Liver (tissue), 3 donors: ENCODE results near the gene C15orf39.

Source experiments
- CTCF ChIP-seq: fragments of 150-350 bp; IDR thresholded peaks from 2 replicates; pipeline ENCODE4 v1.5.1; 2017; ENCODE audit warnings: improper control_type of control experiment, low read depth, low read length; ENCODE audit not compliant: missing input control
- EGR1 ChIP-seq, 2 donors: IDR thresholded peaks; 2 replicates each; pipeline ENCODE4 v1.6.1; 2016 to 2018; ENCODE audit warnings: antibody characterized with exemption in 2 of 2, low read depth in 2 of 2
- FOXA1 ChIP-seq: IDR thresholded peaks from 2 replicates; pipeline ENCODE4 v1.6.1; 2016; ENCODE audit warnings: antibody characterized with exemption
- GABPA ChIP-seq, 2 donors: IDR thresholded peaks in 1 of 2; conservative IDR thresholded peaks in 1 of 2; 2 replicates each; pipeline ENCODE4 v1.6.1; 2016; ENCODE audit warnings: antibody characterized with exemption in 2 of 2, mild to moderate bottlenecking in 1 of 2, moderate library complexity in 1 of 2
- JUND ChIP-seq, 2 donors: IDR thresholded peaks; 2 replicates each; pipeline ENCODE4 v1.6.1; 2016; ENCODE audit warnings: antibody characterized with exemption in 2 of 2
- RAD21 ChIP-seq, 2 donors: IDR thresholded peaks; 2 replicates each; pipeline ENCODE4 v1.6.1; 2016; ENCODE audit warnings: antibody characterized with exemption in 2 of 2, mild to moderate bottlenecking in 2 of 2
- REST ChIP-seq: IDR thresholded peaks from 2 replicates; pipeline ENCODE4 v1.6.1; 2016; ENCODE audit warnings: antibody characterized with exemption, mild to moderate bottlenecking
- RXRA ChIP-seq, 2 donors: IDR thresholded peaks; 2 replicates each; pipeline ENCODE4 v1.6.1; 2017 to 2018; ENCODE audit warnings: antibody characterized with exemption in 2 of 2, mild to moderate bottlenecking in 1 of 2
- SP1 ChIP-seq: IDR thresholded peaks from 2 replicates; pipeline ENCODE4 v1.6.1; 2018; ENCODE audit warnings: antibody characterized with exemption, mild to moderate bottlenecking
- TAF1 ChIP-seq: conservative IDR thresholded peaks from 2 replicates; pipeline ENCODE4 v1.6.1; 2016; ENCODE audit warnings: antibody characterized with exemption, mild to moderate bottlenecking
- YY1 ChIP-seq: IDR thresholded peaks from 2 replicates; pipeline ENCODE4 v1.6.1; 2016; ENCODE audit warnings: antibody characterized with exemption, mild to moderate bottlenecking
- TF ChIP-seq, protein P1 (sequence below): IDR thresholded peaks from 2 replicates; pipeline ENCODE4 v1.6.1; 2016; ENCODE audit warnings: antibody characterized with exemption
- TF ChIP-seq, protein P2 (sequence below): IDR thresholded peaks from 2 replicates; pipeline ENCODE4 v1.6.1; 2016; ENCODE audit warnings: antibody characterized with exemption
- TF ChIP-seq, protein P3 (sequence below): IDR thresholded peaks from 2 replicates; pipeline ENCODE4 v1.6.1; 2016; ENCODE audit warnings: antibody characterized with exemption
- donor health status: healthy.
- donor health status: healthy.

DNA sequence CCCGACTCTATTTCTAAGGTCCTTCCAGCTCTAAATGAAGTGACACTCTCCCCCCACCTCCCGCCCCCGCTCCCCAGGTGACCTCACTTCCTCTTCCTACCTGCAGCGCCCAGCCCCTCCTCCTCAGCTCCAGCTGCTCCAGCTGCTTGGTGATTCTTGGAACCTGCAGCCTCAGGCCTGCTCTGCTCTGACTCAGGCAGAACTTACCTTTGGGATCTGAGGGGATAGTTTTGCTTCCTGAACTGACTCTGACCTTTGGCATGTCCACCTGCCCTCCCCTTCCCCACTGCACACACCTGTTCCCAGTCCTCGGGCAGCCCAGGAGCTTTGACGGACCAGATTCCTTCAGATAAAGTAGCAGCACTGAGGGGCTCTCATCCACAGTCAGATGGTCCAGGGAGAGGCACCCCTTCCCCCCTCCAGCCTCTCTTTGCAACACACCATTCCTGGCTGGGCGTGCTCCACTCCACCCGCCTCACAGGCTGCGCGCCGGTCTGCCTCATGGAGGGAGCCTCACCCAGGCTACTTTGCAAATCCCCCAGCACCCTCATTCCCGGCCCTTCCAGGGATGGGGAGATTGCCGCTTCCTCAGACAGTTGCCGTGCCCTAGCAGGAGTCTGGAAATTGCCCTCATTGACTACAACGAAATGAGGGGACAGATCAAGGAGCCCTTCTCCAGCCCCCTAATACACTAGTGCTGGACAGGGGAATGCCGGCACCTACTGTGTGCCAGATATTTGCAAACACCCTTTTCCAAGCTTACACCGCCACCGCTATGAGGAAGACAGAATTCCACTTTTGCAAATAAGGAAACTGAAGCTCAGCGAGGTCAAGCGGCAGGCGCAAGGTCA lies 692 bp upstream of the C15orf39 start:
- TF ChIP-seq SP1 (no peak), RAD21 (IDR thresholded peaks at IDR 0.05) (no peak), CTCF (no peak), REST (no peak), JUND (IDR thresholded peaks at IDR 0.05) (no peak), YY1 (no peak), FOXA1 (no peak), RXRA (IDR thresholded peaks at IDR 0.05) (no peak), EGR1 (IDR thresholded peaks at IDR 0.05; ENCODE audit: low read depth in 2 of 2) (no peak), GABPA (IDR thresholded peaks at IDR 0.05 in 1 of 2, conservative IDR thresholded peaks at IDR 0.05 in 1 of 2) (no peak), TAF1 (no peak)
- TF ChIP-seq, protein P1, sequence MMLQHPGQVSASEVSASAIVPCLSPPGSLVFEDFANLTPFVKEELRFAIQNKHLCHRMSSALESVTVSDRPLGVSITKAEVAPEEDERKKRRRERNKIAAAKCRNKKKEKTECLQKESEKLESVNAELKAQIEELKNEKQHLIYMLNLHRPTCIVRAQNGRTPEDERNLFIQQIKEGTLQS = no peak
- TF ChIP-seq, protein P2, sequence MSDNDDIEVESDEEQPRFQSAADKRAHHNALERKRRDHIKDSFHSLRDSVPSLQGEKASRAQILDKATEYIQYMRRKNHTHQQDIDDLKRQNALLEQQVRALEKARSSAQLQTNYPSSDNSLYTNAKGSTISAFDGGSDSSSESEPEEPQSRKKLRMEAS = no peak
- TF ChIP-seq, protein P3, sequence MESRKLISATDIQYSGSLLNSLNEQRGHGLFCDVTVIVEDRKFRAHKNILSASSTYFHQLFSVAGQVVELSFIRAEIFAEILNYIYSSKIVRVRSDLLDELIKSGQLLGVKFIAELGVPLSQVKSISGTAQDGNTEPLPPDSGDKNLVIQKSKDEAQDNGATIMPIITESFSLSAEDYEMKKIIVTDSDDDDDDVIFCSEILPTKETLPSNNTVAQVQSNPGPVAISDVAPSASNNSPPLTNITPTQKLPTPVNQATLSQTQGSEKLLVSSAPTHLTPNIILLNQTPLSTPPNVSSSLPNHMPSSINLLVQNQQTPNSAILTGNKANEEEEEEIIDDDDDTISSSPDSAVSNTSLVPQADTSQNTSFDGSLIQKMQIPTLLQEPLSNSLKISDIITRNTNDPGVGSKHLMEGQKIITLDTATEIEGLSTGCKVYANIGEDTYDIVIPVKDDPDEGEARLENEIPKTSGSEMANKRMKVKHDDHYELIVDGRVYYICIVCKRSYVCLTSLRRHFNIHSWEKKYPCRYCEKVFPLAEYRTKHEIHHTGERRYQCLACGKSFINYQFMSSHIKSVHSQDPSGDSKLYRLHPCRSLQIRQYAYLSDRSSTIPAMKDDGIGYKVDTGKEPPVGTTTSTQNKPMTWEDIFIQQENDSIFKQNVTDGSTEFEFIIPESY = no peak
